Iris pigment epithelial cell (primary cell): ENCODE measurements around the gene FOXR2.

Experiments used
- DNase-seq: peaks from one replicate; pipeline ENCODE4 v3.0.0-alpha.2; 2011; ENCODE audit warnings: low read depth

The FOXR2 gene, protein sequence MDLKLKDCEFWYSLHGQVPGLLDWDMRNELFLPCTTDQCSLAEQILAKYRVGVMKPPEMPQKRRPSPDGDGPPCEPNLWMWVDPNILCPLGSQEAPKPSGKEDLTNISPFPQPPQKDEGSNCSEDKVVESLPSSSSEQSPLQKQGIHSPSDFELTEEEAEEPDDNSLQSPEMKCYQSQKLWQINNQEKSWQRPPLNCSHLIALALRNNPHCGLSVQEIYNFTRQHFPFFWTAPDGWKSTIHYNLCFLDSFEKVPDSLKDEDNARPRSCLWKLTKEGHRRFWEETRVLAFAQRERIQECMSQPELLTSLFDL

GRCh38 chrX:55623100-55623499 lies at the start of gene FOXR2:
Gene FOXR2, plus strand, starts transcription at chrX:55623400. Its CDS starts 312 bp downstream, at chrX:55623712.
- DNase-seq: no peak

DNA sequence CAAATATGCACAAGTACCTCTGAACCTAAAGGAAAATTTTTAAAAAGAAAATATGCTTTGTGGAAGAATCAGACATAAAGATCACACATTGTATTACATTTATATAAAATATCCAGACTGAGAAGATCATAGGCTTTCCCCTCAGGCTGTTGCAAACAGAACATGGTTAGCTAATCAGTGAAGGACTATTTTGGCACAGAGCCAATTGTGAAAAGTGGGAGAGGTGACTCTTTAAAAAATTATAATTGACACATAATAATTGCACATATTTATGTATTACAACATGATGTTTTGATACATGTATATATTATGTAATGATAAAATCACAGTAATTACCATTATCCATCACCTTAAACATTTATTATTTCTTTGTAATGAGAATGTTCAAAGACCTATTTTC lies 44.1 kb upstream of the FOXR2 start:
- no peak for DNase-seq

DNA sequence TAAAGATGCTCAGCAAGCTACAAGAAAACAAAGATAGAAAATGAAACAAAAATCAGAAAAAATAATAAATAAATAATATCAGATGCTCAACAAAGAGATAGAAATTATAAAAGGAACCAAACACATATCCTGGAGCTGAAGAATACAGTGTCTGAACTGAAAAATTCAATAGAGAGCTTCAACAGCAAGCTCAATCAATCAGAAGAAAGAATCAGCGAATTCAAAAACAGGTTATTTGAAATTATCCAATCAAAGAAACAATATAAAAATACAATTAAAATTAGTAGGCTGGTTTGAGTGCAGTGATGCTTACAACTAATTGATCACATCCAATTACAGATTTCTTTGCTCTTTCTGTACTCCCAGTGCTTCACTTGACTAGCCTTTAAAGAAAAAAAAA lies 40.8 kb upstream of the FOXR2 start:
- no peak for DNase-seq

- no peak for DNase-seq
Measured at GRCh38 chrX:55593296-55593695, 29.9 kb upstream of the FOXR2 start.

DNA sequence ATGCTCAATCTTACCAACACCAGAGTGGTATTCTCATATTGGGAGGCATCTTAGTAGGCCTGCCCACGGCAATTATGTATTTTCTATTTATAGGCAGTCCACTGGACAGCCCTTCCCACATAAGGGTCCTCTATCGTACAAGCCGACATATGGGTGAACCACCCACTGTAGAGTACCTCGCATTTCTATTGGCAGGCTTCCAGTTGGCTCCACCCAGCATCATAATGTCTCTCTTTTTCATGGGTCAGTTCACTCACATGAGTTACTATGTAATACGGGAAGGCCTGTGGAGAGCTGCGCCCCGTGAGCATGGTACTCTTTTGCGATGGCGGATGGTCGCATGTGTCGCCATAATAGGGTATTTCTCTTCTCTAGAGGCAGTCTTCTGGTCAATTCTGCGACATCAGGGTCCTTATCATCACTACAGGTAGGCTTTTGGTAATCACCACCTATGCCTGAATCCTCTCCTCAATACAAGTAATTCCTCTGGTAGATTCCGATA lies 29.4 kb upstream of the FOXR2 start:
- no peak for DNase-seq

DNA sequence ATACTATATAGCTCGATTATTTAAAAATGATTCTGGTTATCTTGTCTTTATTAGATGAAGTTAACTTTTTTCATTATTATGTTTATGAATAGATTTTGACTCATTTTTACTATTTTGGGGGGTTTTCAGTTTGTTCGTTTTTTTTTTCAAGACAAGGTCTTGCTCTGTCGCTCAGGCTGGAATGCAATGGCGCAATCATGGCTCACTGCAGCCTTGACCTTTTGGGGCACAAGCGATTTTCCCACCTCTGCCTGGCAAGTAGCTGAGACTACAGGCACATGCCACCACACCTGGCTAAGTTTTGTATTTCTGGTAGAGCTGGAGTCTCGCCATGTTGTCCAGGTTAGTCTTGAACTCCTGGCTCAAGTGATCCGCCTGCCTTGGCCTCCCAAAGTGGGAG lies 24.9 kb upstream of the FOXR2 start:
- no peak for DNase-seq

DNA sequence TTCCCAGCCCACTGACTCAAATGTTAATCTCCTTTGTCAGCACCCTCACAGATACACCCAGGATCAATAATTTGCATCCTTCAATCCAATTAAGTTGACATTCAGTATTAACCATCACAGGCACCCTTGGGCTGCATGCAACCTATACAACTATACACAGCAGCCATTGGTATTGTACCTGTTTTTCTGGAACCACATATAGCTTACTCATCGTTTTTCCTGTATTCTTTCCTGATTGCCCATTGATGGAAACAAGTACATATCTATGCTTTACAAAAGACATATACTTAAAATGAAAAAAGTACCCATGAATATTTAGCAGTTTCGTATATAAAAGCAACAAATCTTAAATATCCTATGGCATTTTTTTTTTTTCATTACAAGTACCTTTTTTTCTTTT lies 3.7 kb upstream of the FOXR2 start:
- DNase-seq: no peak

- DNase-seq: no peak
Measured at GRCh38 chrX:55624403-55624802, 1.2 kb downstream of the FOXR2 start.

DNA sequence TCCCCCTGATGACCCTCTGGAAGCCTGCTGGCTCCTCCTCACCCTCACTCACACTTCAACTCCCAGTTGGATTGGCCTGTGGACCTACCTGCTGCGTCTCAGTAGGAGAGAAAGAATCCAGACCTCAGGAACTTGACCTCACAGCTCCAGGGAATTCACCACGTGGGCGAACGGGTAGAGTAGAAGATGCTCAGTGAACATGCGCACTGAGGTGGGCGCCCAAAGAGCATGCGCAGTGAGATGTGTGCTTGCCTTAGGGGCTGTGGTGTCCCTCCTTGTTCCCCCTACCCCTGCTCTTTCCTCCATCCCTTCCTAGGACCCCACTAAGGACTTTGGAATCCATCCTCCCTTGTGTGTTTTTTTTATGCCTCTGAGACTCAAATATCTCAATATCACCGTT lies 12.9 kb downstream of the FOXR2 start:
- DNase-seq: no peak

DNA sequence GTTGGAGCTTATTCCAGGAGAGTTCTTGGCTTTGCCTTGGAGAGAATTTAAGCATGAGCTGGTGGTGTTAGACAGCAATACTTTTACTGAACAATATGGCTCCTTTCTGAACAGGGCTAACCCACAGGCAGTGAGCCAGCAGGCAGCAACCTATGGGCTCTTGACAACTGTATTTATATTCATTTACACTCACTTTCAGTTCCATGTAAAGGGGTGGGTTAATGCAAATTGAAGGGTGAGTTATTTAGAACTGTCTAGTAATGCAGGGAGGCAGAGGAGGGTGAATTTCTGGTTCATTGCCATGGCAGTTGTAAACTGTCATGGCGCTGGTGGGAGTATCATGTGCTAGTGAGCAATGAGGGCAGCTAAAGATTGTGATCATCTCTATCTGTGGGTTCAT lies 15.7 kb downstream of the FOXR2 start:
- no peak for DNase-seq

- no peak for DNase-seq
Measured at GRCh38 chrX:55640854-55641253, 17.7 kb downstream of the FOXR2 start.

DNA sequence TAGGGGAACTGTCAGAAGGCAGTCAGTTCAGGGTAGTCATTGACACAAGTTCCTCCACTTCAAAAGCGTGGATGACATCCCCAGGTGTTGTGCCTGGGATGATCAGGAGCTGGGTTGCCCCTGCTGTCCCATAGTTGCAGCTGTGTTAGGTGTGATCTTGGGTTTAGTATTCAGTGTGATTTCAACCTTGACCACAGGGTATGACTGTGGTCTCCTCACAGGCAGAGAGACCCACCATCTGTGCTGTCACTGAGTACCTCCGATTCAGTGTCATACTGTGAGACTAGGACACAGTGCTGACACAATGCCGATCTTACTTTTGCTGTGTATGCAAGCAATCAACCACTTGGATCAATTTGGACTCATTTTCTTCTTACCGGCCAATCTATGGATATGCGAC lies 25.2 kb downstream of the FOXR2 start:
- no peak for DNase-seq

DNA sequence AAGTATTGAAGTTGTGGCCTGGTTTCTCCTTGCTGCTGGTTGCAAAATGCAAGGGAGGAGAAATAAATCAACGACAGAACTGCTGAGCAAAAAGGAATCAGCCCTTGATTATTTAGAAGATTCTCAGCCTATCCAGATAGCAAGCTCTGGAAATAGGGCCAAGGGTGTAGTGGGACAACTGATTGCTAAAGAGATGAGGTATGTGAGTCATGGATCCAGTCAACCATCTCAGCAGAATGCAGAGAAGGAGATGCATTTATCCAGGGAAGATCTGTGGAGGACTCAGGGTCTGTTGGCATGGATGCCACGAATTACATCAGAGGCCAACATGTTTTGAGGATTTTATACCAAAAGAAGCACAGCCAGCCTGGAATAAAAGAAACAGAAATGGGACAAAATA lies 36.7 kb downstream of the FOXR2 start:
- no peak for DNase-seq

- no peak for DNase-seq
Measured at GRCh38 chrX:55663584-55663983, 40.4 kb downstream of the FOXR2 start.

DNA sequence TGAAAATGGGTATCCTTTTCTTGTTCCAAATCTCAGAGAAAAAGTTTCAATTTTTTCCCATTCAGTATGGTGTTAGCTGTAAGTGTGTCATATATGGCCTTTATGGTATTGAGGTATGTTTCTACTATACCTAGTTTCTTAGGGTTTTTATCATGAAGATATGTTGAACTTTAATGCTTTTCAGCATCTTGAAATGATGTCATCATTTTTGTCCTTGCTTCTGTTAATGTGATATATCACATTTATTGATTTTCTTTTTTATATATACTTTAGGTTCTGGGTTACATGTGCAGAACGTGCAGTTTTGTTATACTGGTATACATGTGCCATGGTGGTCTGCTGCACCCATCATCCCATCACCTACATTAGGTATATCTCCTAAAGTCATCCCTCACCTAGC lies 44.9 kb downstream of the FOXR2 start:
- DNase-seq: no peak
